OCI-LY7 (cell line): ENCODE results near the gene ESAM.

Source experiments
- EZH2phosphoT487 ChIP-seq: fragments of 200-600 bp; sonication (generic); IDR thresholded peaks from 2 replicates; pipeline ENCODE4 v1.6.1; 2018; ENCODE audit warnings: low read depth, borderline replicate concordance, mild to moderate bottlenecking, mixed run types, antibody characterized with exemption, low read length, moderate library complexity, mixed read lengths
- TF ChIP-seq, protein P1 (sequence below): fragments of 200-600 bp; sonication (generic); conservative IDR thresholded peaks from 2 replicates; pipeline ENCODE4 v1.5.1; 2014; ENCODE audit warnings: mild to moderate bottlenecking, antibody characterized with exemption, low read length, moderate library complexity, mixed read lengths

DNA sequence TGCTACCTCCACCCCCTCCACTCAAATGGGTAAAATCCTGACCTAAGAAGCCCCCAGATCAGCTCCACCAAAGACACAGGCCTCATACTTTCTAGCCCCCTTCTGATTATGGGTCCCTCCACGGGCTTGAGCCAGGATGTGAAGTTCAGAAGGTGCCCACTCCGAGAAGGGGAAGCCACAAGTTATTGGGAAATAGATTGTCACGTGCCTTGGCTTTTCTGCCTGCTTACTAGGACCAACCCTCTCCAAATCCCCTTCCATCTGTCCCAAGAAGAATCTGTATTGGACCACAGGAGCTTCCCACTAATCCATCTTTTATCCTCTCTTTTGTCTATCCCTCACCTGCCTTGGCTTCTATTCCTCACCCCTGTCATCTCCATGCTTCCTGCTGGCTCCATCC, 25.4 kb downstream of the ESAM start:
- TF ChIP-seq, protein P1, sequence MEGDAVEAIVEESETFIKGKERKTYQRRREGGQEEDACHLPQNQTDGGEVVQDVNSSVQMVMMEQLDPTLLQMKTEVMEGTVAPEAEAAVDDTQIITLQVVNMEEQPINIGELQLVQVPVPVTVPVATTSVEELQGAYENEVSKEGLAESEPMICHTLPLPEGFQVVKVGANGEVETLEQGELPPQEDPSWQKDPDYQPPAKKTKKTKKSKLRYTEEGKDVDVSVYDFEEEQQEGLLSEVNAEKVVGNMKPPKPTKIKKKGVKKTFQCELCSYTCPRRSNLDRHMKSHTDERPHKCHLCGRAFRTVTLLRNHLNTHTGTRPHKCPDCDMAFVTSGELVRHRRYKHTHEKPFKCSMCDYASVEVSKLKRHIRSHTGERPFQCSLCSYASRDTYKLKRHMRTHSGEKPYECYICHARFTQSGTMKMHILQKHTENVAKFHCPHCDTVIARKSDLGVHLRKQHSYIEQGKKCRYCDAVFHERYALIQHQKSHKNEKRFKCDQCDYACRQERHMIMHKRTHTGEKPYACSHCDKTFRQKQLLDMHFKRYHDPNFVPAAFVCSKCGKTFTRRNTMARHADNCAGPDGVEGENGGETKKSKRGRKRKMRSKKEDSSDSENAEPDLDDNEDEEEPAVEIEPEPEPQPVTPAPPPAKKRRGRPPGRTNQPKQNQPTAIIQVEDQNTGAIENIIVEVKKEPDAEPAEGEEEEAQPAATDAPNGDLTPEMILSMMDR: no peak
- TF ChIP-seq EZH2phosphoT487: no peak
